SK-N-MC (cell line): ENCODE measurements around the gene ENTPD8.

Experiments
- DNase-seq: peaks from one replicate; pipeline ENCODE4 v3.0.0-alpha.2; 2011; ENCODE audit warnings: low read depth, low spot score
- H3K27ac ChIP-seq: fragments of 200-600 bp; sonication (generic); 2 replicates; pipeline ENCODE4 v1.5.1; 2016; ENCODE audit warnings: mixed run types
- H3K36me3 ChIP-seq: fragments of 200-600 bp; sonication (generic); 2 replicates; pipeline ENCODE4 v1.6.1; 2017; ENCODE audit warnings: antibody characterized with exemption, low read length, mixed read lengths; ENCODE audit not compliant: insufficient read depth
- H3K4me3 ChIP-seq: fragments of 200-600 bp; sonication (generic); 2 replicates; pipeline ENCODE4 v1.5.1; 2016
- H3K9ac ChIP-seq: fragments of 200-600 bp; sonication (generic); 2 replicates; pipeline ENCODE4 v1.8.0; 2017; ENCODE audit warnings: mixed run types, mixed read lengths; ENCODE audit not compliant: insufficient read length
- H3K9me3 ChIP-seq: fragments of 200-600 bp; sonication (generic); 2 replicates; pipeline ENCODE4 v1.6.1; 2017; ENCODE audit warnings: low read depth, mild to moderate bottlenecking, antibody characterized with exemption, low read length, moderate library complexity, mixed read lengths
- EZH2 ChIP-seq: fragments of 200-600 bp; sonication (generic); IDR thresholded peaks from one replicate; pipeline ENCODE4 v1.6.1; 2017; ENCODE audit warnings: antibody characterized with exemption
- FOXP2 ChIP-seq: optimal IDR thresholded peaks from 2 replicates; pipeline ENCODE3; 2011; ENCODE audit warnings: mild to moderate bottlenecking, moderate library complexity; ENCODE audit not compliant: insufficient read depth; ENCODE audit errors: extremely low read length, control extremely low read depth
- POLR2AphosphoS5 ChIP-seq: IDR thresholded peaks from 2 replicates; pipeline ENCODE4 v1.6.1; 2012; ENCODE audit warnings: mild to moderate bottlenecking, low read depth, low read length, borderline replicate concordance

ENTPD8 gene

DNA sequence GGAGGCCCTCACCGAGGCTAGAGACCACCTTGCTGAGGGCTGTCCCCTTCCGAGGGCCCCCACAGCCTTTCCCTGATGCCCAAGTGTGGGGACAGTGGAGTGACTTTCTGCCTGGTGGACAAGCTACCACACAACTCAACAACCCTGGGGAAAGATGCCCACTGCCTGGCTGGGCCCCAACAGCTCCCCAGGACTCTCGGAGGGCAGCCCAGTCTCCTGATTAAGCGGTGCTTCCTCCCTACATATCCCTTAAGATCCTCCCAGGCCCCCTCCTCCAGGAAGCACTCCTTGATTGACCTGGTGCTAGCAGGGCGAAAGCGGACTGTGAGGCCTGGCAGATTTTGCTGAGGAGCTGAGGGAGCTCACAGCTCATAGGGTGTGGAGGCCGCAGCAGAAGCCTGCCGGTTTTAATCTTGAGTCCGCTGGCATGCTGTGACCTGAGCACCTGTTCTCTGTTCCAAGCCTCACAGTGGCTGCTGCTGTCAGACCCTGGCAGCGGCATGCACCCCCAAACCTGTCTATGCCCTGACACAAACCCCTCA lies 15.8 kb upstream of the ENTPD8 start:
- no peak for DNase-seq
- no peaks in the 10 kb centered on the region for H3K9me3 ChIP-seq
- no peaks in the 10 kb centered on the region; the same call in 1 of the 2 replicates for H3K36me3 ChIP-seq
- no peak for TF ChIP-seq FOXP2
- TF ChIP-seq EZH2: no peak
- TF ChIP-seq POLR2AphosphoS5: no peak
- 0 out of 2 replicates have a peak overlapping the region, but pooled peaks have one; percentile 13 for H3K27ac ChIP-seq
- H3K4me3 ChIP-seq: no peak overlapping the region
- no peak overlapping the region for H3K9ac ChIP-seq

- no peaks in the 10 kb centered on the region for H3K9me3 ChIP-seq
- H3K27ac ChIP-seq: 0 out of 2 replicates have a peak overlapping the region, but pooled peaks have one; percentile 13
- H3K36me3 ChIP-seq: no peaks in the 10 kb centered on the region; the same call in 1 of the 2 replicates
- DNase-seq: no peak
- H3K4me3 ChIP-seq: no peak overlapping the region
- TF ChIP-seq FOXP2: no peak
- no peak for TF ChIP-seq POLR2AphosphoS5
- TF ChIP-seq EZH2: no peak
- H3K9ac ChIP-seq: no peak overlapping the region
Measured at GRCh38 chr9:137456061-137456863, 15.1 kb upstream of the ENTPD8 start.

- H3K9me3 ChIP-seq: no peaks in the 10 kb centered on the region
- no peaks in the 10 kb centered on the region; the same call in 1 of the 2 replicates for H3K36me3 ChIP-seq
- H3K4me3 ChIP-seq: no peak overlapping the region
- DNase-seq: no peak
- no peak overlapping the region for H3K27ac ChIP-seq
- TF ChIP-seq FOXP2 (no peak), POLR2AphosphoS5 (no peak), EZH2 (no peak)
- no peak overlapping the region for H3K9ac ChIP-seq
Measured at GRCh38 chr9:137455359-137455991, 14.3 kb upstream of the ENTPD8 start.

GRCh38 chr9:137454597-137455358 lies 13.6 kb upstream of the ENTPD8 start:
- H3K4me3 ChIP-seq: peak overlapping the region; percentile 55
- TF ChIP-seq POLR2AphosphoS5: no peak
- TF ChIP-seq EZH2: no peak
- TF ChIP-seq FOXP2: no peak
- no peak for DNase-seq
- no peak overlapping the region for H3K9ac ChIP-seq
- H3K9me3 ChIP-seq: no peaks in the 10 kb centered on the region
- no peak overlapping the region for H3K27ac ChIP-seq
- H3K36me3 ChIP-seq: no peaks in the 10 kb centered on the region; the same call in 1 of the 2 replicates

- no peak for DNase-seq
- H3K27ac ChIP-seq: no peak overlapping the region
- peak overlapping the region; percentile 55 for H3K4me3 ChIP-seq
- no peaks in the 10 kb centered on the region; the same call in 1 of the 2 replicates for H3K36me3 ChIP-seq
- TF ChIP-seq POLR2AphosphoS5 (no peak), FOXP2 (no peak), EZH2 (no peak)
- H3K9ac ChIP-seq: no peak overlapping the region
- H3K9me3 ChIP-seq: no peaks in the 10 kb centered on the region
Measured at GRCh38 chr9:137454145-137454596, 13.0 kb upstream of the ENTPD8 start.

DNA sequence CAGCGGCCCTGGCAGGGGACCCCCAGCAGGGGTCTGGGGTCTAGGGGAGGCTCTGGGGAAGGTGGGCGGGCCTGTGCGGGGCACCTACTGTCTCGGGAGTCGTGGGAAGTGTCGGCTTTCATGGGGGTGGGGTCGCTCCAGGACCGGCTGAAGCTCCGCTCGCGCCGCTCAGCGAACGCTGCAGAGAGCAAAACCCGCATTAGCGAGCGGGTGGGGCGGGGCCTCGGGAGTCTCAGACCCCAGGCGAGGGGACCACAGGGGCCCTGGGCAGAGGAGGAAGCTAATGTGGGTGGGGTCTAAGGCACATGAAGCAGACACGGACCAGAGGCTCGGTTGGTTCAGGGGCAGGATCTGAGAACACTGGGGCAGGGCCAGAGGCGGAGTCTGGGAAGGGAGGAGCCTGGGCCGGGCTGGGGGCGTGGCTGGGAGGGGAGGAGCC lies 12.5 kb upstream of the ENTPD8 start:
- peak; percentile 37 for DNase-seq

GRCh38 chr9:137452761-137453642 lies 11.8 kb upstream of the ENTPD8 start:
- Histone ChIP-seq H3K4me3 (peak overlapping the region; percentile 75), H3K9me3 (no peaks in the 10 kb centered on the region), H3K9ac (no peak overlapping the region), H3K36me3 (no peaks in the 10 kb centered on the region; the same call in 1 of the 2 replicates), H3K27ac (no peak overlapping the region)
- DNase-seq: no peak
- TF ChIP-seq FOXP2 (no peak), EZH2 (no peak), POLR2AphosphoS5 (no peak)

More for the DNA sequence above, 12.5 kb upstream of the ENTPD8 start:
- Histone ChIP-seq H3K9ac (no peak overlapping the region), H3K27ac (no peak overlapping the region), H3K36me3 (no peaks in the 10 kb centered on the region; the same call in 1 of the 2 replicates), H3K4me3 (peak overlapping the region; percentile 75), H3K9me3 (no peaks in the 10 kb centered on the region)
- TF ChIP-seq POLR2AphosphoS5 (no peak), FOXP2 (no peak), EZH2 (no peak)
